GM23248 (cell line): ENCODE data around the gene ITGA8. TPM values are rescaled to one million over a fixed set of nuclear protein-coding genes. Genes with fewer than 3 reads are reported as not detected.

Source experiments
- DNase-seq: peaks from one replicate; pipeline ENCODE4 v3.0.0-alpha.2; 2015
- H2AFZ ChIP-seq: fragments of 200-600 bp; sonication (generic); 2 replicates; pipeline ENCODE4 v1.6.1; 2016; ENCODE audit warnings: antibody characterized with exemption
- H3F3A ChIP-seq: fragments of 200-600 bp; sonication (generic); 2 replicates; pipeline ENCODE4 v1.6.1; 2016; ENCODE audit warnings: mild to moderate bottlenecking, antibody characterized with exemption, mixed run types; ENCODE audit not compliant: insufficient read depth
- H3K27ac ChIP-seq: fragments of 200-600 bp; sonication (generic); 2 replicates; pipeline ENCODE4 v1.5.1; 2016; ENCODE audit warnings: mild to moderate bottlenecking
- H3K27me3 ChIP-seq: fragments of 200-600 bp; sonication (generic); replicated peaks from 2 replicates; pipeline ENCODE4 v1.6.1; 2016; ENCODE audit warnings: mild to moderate bottlenecking; ENCODE audit not compliant: insufficient read depth
- H3K36me3 ChIP-seq: fragments of 200-600 bp; sonication (generic); 2 replicates; pipeline ENCODE4 v1.6.1; 2016; ENCODE audit warnings: low read depth, mild to moderate bottlenecking
- H3K4me1 ChIP-seq: fragments of 200-600 bp; sonication (generic); 2 replicates; pipeline ENCODE4 v1.6.1; 2016; ENCODE audit warnings: mild to moderate bottlenecking; ENCODE audit not compliant: insufficient read depth
- H3K4me2 ChIP-seq: fragments of 200-600 bp; sonication (generic); one replicate; pipeline ENCODE4 v1.6.1; 2016; ENCODE audit warnings: mild to moderate bottlenecking; ENCODE audit not compliant: unreplicated experiment
- H3K4me3 ChIP-seq: fragments of 200-600 bp; sonication (generic); 2 replicates; pipeline ENCODE4 v1.5.1; 2016; ENCODE audit warnings: mild to moderate bottlenecking
- H3K79me2 ChIP-seq: fragments of 200-600 bp; sonication (generic); 2 replicates; pipeline ENCODE4 v1.6.1; 2016; ENCODE audit warnings: mild to moderate bottlenecking; ENCODE audit not compliant: insufficient read depth
- H3K9ac ChIP-seq: fragments of 200-600 bp; sonication (generic); 2 replicates; pipeline ENCODE4 v1.6.1; 2016; ENCODE audit warnings: mild to moderate bottlenecking
- H3K9me2 ChIP-seq: fragments of 200-600 bp; sonication (generic); 2 replicates; pipeline ENCODE4 v1.6.1; 2016; ENCODE audit warnings: mixed run types, mild to moderate bottlenecking, moderate library complexity; ENCODE audit not compliant: insufficient read depth
- H3K9me3 ChIP-seq: fragments of 200-600 bp; sonication (generic); one replicate; pipeline ENCODE4 v1.6.1; 2017; ENCODE audit warnings: low read depth
- H4K20me1 ChIP-seq: fragments of 200-600 bp; sonication (generic); 2 replicates; pipeline ENCODE4 v1.6.0; 2016; ENCODE audit not compliant: insufficient read depth
- EZH2 ChIP-seq: fragments of 200-600 bp; sonication (generic); IDR thresholded peaks from 2 replicates; pipeline ENCODE4 v1.6.1; 2018; ENCODE audit warnings: antibody characterized with exemption, mild to moderate bottlenecking; ENCODE audit not compliant: insufficient read depth, poor library complexity, severe bottlenecking
- EZH2phosphoT487 ChIP-seq: fragments of 200-600 bp; sonication (generic); IDR thresholded peaks from 2 replicates; pipeline ENCODE4 v1.6.1; 2018; ENCODE audit warnings: antibody characterized with exemption, moderate library complexity, mild to moderate bottlenecking, low read depth; ENCODE audit not compliant: insufficient read depth
- WGBS, 2 experiments: methylation state at CpG; one replicate each; pipeline ENCODE4 v1.1.6; 2015 to 2017; ENCODE audit warnings: low lambda C conversion rate in 2 of 2, low coverage in 1 of 2; ENCODE audit errors: missing lambda C conversion rate in 2 of 2; 5-methylcytosine and 5-hydroxymethylcytosine counted together
- in situ Hi-C: fragments of 300-500 bp; cut with MboI; formaldehyde crosslinking; loops from 2 replicates; pipeline ENCODE4 v1.15.0; 2020
- polyA plus RNA-seq: library from polyadenylated mRNA; unstranded; fragments of >200 nt; fragmentation: Nextera tagmentation; extraction: Ambion mirVana; gene quantifications from 2 replicates; pipeline ENCODE4 v1.2.1, GENCODE V29; 2016
- total RNA-seq: library from RNA; depleted of rRNA; stranded (reverse); fragments of >200 nt; shearing (Covaris generic); gene quantifications from 2 replicates; pipeline ENCODE4 v1.2.3, GENCODE V29; 2014

ITGA8 gene
- total and polyA plus RNA-seq, 2 experiments from 2014 or later, result 0.32 TPM; not detected in 1

- Histone ChIP-seq H3K9me2 (no peaks in the 10 kb centered on the region), H3K27ac (peak overlapping the region; percentile 61), H4K20me1 (no peaks in the 10 kb centered on the region), H3F3A (peaks cover 16% of the 10 kb centered on the region), H3K4me2 (peak overlapping the region; percentile 92), H3K36me3 (no peaks in the 10 kb centered on the region), H3K4me3 (peak overlapping the region; percentile 68), H3K9ac (peak overlapping the region; percentile 62), H3K27me3 (0 out of 2 replicates have a peak, but pooled peaks cover 8% of the 10 kb centered on the region), H3K4me1 (peaks cover 13% of the 10 kb centered on the region), H2AFZ (peak overlapping the region; percentile 77), H3K79me2 (no peaks in the 10 kb centered on the region), H3K9me3 (no peaks in the 10 kb centered on the region)
- 1 to 2% methylated on average over 10 of the region's 10 CpGs for WGBS, 2 experiments
- in situ Hi-C loops, result no loop called here
- TF ChIP-seq EZH2phosphoT487, result no peak
- TF ChIP-seq EZH2, result no peak
- DNase-seq, result peak; percentile 77
Measured at GRCh38 chr10:15504101-15504840, 215.5 kb downstream of the ITGA8 start.

GRCh38 chr10:15494850-15495506, 224.7 kb downstream of the ITGA8 start:
- no peak for DNase-seq
- Histone ChIP-seq H3K4me3 (no peak overlapping the region), H3K4me1 (peaks cover 7% of the 10 kb centered on the region; the same call in 1 of the 2 replicates), H2AFZ (no peak overlapping the region), H3K4me2 (no peak overlapping the region), H3K27ac (no peak overlapping the region), H3K9me3 (no peaks in the 10 kb centered on the region), H4K20me1 (no peaks in the 10 kb centered on the region), H3K9me2 (no peaks in the 10 kb centered on the region), H3F3A (no peaks in the 10 kb centered on the region), H3K27me3 (0 out of 2 replicates have a peak, but pooled peaks cover 4% of the 10 kb centered on the region), H3K79me2 (no peaks in the 10 kb centered on the region), H3K9ac (no peak overlapping the region), H3K36me3 (no peaks in the 10 kb centered on the region)
- 44 to 55% methylated on average over 4 of the region's 4 CpGs for WGBS, 2 experiments
- in situ Hi-C loops, result no loop called here
- TF ChIP-seq EZH2 (no peak), EZH2phosphoT487 (no peak)

- Histone ChIP-seq H4K20me1 (no peaks in the 10 kb centered on the region), H3K4me1 (peaks cover 7% of the 10 kb centered on the region; the same call in 1 of the 2 replicates), H3K9me2 (no peaks in the 10 kb centered on the region), H3K9me3 (no peaks in the 10 kb centered on the region), H3K9ac (no peak overlapping the region), H3K4me2 (no peak overlapping the region), H3K36me3 (no peaks in the 10 kb centered on the region), H3K79me2 (no peaks in the 10 kb centered on the region), H3K27me3 (no peaks in the 10 kb centered on the region), H3K4me3 (no peak overlapping the region), H2AFZ (no peak overlapping the region), H3K27ac (no peak overlapping the region), H3F3A (no peaks in the 10 kb centered on the region)
- in situ Hi-C loops, result no loop called here
- TF ChIP-seq EZH2phosphoT487 (no peak), EZH2 (no peak)
- 75 to 79% methylated on average over 7 of the region's 7 CpGs for WGBS, 2 experiments
- DNase-seq, result no peak
Measured at GRCh38 chr10:15491856-15492642, 227.7 kb downstream of the ITGA8 start.

- Histone ChIP-seq H3K9me3 (no peaks in the 10 kb centered on the region), H3K36me3 (no peaks in the 10 kb centered on the region), H3K27me3 (no peaks in the 10 kb centered on the region), H3K4me3 (no peak overlapping the region), H3K4me2 (no peak overlapping the region), H3F3A (no peaks in the 10 kb centered on the region), H3K27ac (no peak overlapping the region), H2AFZ (no peak overlapping the region), H3K79me2 (no peaks in the 10 kb centered on the region), H3K4me1 (peaks cover 24% of the 10 kb centered on the region; the same call in 1 of the 2 replicates), H3K9ac (no peak overlapping the region), H4K20me1 (no peaks in the 10 kb centered on the region), H3K9me2 (no peaks in the 10 kb centered on the region)
- DNase-seq, result no peak
- WGBS, 2 experiments, result 93 to 95% methylated on average over 3 of the region's 3 CpGs
- TF ChIP-seq EZH2phosphoT487 (no peak), EZH2 (no peak)
- in situ Hi-C loops, result no loop called here
Measured at GRCh38 chr10:15489431-15489830, 230.3 kb downstream of the ITGA8 start.
